Activated T-cell treated with anti-CD3 and anti-CD28 coated beads for 24 hours (primary cell): Measurements from ENCODE around the gene CHST1.
A peak's percentile ranks its signal among the peaks of the same experiment; 100 is the strongest.

Source experiments
- DNase-seq: peaks from one replicate; pipeline ENCODE4 v3.0.0-alpha.2; 2020; ENCODE audit warnings: low read depth

CHST1 gene

GRCh38 chr11:45659818-45660160 lies 5.6 kb downstream of the CHST1 start:
- no peak for DNase-seq

- DNase-seq, result no peak
These were observed 6.2 kb downstream of the CHST1 start for GRCh38 chr11:45659031-45659817.

- no peak for DNase-seq
These were observed 7.0 kb downstream of the CHST1 start for GRCh38 chr11:45658292-45658991.

- DNase-seq, result no peak
These were observed 7.7 kb downstream of the CHST1 start for GRCh38 chr11:45657496-45658260.

- DNase-seq, result no peak
These were observed 9.6 kb downstream of the CHST1 start for GRCh38 chr11:45655831-45656230.

- peak; percentile 39 for DNase-seq
These were observed 10.1 kb downstream of the CHST1 start for GRCh38 chr11:45655347-45655756.

- DNase-seq, result no peak
These were observed 10.5 kb downstream of the CHST1 start for GRCh38 chr11:45655012-45655283.

GRCh38 chr11:45654231-45655011 lies 11.0 kb downstream of the CHST1 start:
- no peak for DNase-seq

GRCh38 chr11:45653277-45653676 lies 12.1 kb downstream of the CHST1 start:
- no peak for DNase-seq

GRCh38 chr11:45652781-45653180 lies 12.6 kb downstream of the CHST1 start:
- no peak for DNase-seq

GRCh38 chr11:45651841-45652749 lies 13.3 kb downstream of the CHST1 start:
- no peak for DNase-seq

GRCh38 chr11:45651156-45651555 lies 14.3 kb downstream of the CHST1 start:
- no peak for DNase-seq

GRCh38 chr11:45650166-45651095 lies 15.0 kb downstream of the CHST1 start:
- DNase-seq, result no peak

- DNase-seq, result no peak
These were observed 15.8 kb downstream of the CHST1 start for GRCh38 chr11:45649544-45650165.

- DNase-seq, result no peak
These were observed 16.5 kb downstream of the CHST1 start for GRCh38 chr11:45648931-45649330.

- DNase-seq, result no peak
These were observed 17.6 kb downstream of the CHST1 start for GRCh38 chr11:45647786-45648185.

- DNase-seq, result no peak
These were observed 18.1 kb downstream of the CHST1 start for GRCh38 chr11:45647329-45647728.

- no peak for DNase-seq
These were observed 19.0 kb downstream of the CHST1 start for GRCh38 chr11:45646275-45646927.
